ENCODE results near the gene MAGI1.

DNA sequence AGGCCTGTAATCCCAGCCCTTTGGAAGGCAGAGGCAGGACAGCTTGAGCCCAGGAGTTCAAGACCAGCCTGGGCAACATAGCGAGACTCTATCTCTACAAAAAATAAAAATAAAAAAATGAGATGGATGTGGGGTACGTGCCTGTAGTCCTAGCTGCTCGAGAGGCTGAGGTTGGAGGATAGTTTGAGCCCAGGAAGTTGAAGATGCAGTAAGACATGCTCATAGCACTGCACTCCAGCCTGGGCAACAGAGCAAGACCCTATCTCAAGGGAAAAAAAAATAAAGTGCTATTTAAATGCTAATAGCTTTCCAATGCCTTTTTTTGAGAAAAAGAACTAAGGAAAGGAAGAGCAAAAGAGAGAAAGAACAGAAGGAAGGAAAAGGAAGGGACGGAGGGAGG lies 94.5 kb downstream of the MAGI1 start:
- TF ChIP-seq L3MBTL2 (conservative IDR thresholded peaks at IDR 0.05) (no peak), BHLHE40 (IDR thresholded peaks at IDR 0.05; ENCODE audit: borderline replicate concordance) (no peak), TARDBP (IDR thresholded peaks at IDR 0.05) (no peak), ZNF384 (IDR thresholded peaks at IDR 0.05) (no peak), ARNT (IDR thresholded peaks at IDR 0.05) (no peak)

Measured in HEK293T (cell line).